Stimulated activated CD8-positive, alpha-beta memory T cell treated with anti-CD3 and anti-CD28 coated beads, Interleukin-4, amount 100 ng/mL, for 24 hours (primary cell): ENCODE results near the gene SLC12A5.
"Not testable (repeated sequence)": the region's sequence is repeated elsewhere in the genome, so short reads cannot be mapped to it uniquely, and the experiment has no call there.

Source experiments
- DNase-seq: peaks from one replicate; pipeline ENCODE4 v3.0.0-alpha.2; 2020; ENCODE audit warnings: low read depth

The SLC12A5 gene

GRCh38 chr20:46028772-46029371 is at the start of gene SLC12A5:
Gene SLC12A5, plus strand, starts transcription at chr20:46029215. Its CDS starts 130 bp downstream, at chr20:46029345.
- no peak for DNase-seq

GRCh38 chr20:45981261-45981660 is 47.8 kb upstream of the SLC12A5 start:
- DNase-seq, result no peak

- no peak for DNase-seq
Measured at GRCh38 chr20:45983279-45983743, 45.7 kb upstream of the SLC12A5 start.

- DNase-seq, result no peak
Measured at GRCh38 chr20:45985573-45985972, 43.4 kb upstream of the SLC12A5 start.

GRCh38 chr20:45987108-45987780 is 41.8 kb upstream of the SLC12A5 start:
- DNase-seq, result peak; percentile 72

- DNase-seq, result not testable (repeated sequence)
Measured at GRCh38 chr20:45988830-45989229, 40.2 kb upstream of the SLC12A5 start.

- DNase-seq, result no peak
Measured at GRCh38 chr20:45991616-45992015, 37.4 kb upstream of the SLC12A5 start.

GRCh38 chr20:45993197-45993951 is 35.6 kb upstream of the SLC12A5 start:
- DNase-seq, result no peak

- DNase-seq, result no peak
Measured at GRCh38 chr20:45994761-45995493, 34.1 kb upstream of the SLC12A5 start.

- DNase-seq, result not testable (repeated sequence)
Measured at GRCh38 chr20:45995495-45996097, 33.4 kb upstream of the SLC12A5 start.

GRCh38 chr20:45997187-45997586 is 31.8 kb upstream of the SLC12A5 start:
- DNase-seq, result no peak

GRCh38 chr20:45998337-45998736 is 30.7 kb upstream of the SLC12A5 start:
- DNase-seq, result no peak

GRCh38 chr20:45998761-45999160 is 30.3 kb upstream of the SLC12A5 start:
- no peak for DNase-seq

- no peak for DNase-seq
Measured at GRCh38 chr20:45999557-46000261, 29.3 kb upstream of the SLC12A5 start.

- no peak for DNase-seq
Measured at GRCh38 chr20:46000262-46000996, 28.6 kb upstream of the SLC12A5 start.

GRCh38 chr20:46001498-46001897 is 27.5 kb upstream of the SLC12A5 start:
- DNase-seq, result no peak

GRCh38 chr20:46002008-46002407 is 27.0 kb upstream of the SLC12A5 start:
- no peak for DNase-seq

GRCh38 chr20:46004187-46004586 is 24.8 kb upstream of the SLC12A5 start:
- no peak for DNase-seq

- DNase-seq, result no peak
Measured at GRCh38 chr20:46004889-46005473, 24.0 kb upstream of the SLC12A5 start.
